Amygdala (tissue), 56 donors: ENCODE results near the gene RASL11B.
A peak's percentile ranks its signal among the peaks of the same experiment; 100 is the strongest.
"Not testable (repeated sequence)": the region's sequence is repeated elsewhere in the genome, so short reads cannot be mapped to it uniquely, and the experiment has no call there.

Experiments
- DNase-seq, 56 donors: peaks; one replicate each; lab custom pipeline; 2025; lab: John Stamatoyannopoulos, UW

Gene RASL11B

GRCh38 chr4:52861879-52862616, at the start of gene RASL11B:
Gene RASL11B, plus strand, starts transcription at chr4:52862317. Its CDS starts 191 bp downstream, at chr4:52862508.
- DNase-seq = peak in 55 of 56 donors; percentile 10 to 86 (median 69)

- DNase-seq = no peak
Measured at GRCh38 chr4:52813546-52813945, 48.6 kb upstream of the RASL11B start.

GRCh38 chr4:52822583-52822971, 39.5 kb upstream of the RASL11B start:
- no peak for DNase-seq

- no peak for DNase-seq
Measured at GRCh38 chr4:52822972-52823701, 39.0 kb upstream of the RASL11B start.

GRCh38 chr4:52823702-52824092, 38.4 kb upstream of the RASL11B start:
- no peak for DNase-seq

GRCh38 chr4:52824270-52824602, 37.9 kb upstream of the RASL11B start:
- DNase-seq = no peak

GRCh38 chr4:52824603-52825459, 37.3 kb upstream of the RASL11B start:
- DNase-seq = no peak

- DNase-seq = no peak
Measured at GRCh38 chr4:52825460-52826090, 36.5 kb upstream of the RASL11B start.

GRCh38 chr4:52833941-52834525, 28.1 kb upstream of the RASL11B start:
- no peak for DNase-seq

GRCh38 chr4:52834641-52835456, 27.3 kb upstream of the RASL11B start:
- DNase-seq = not testable (repeated sequence)

GRCh38 chr4:52836120-52836519, 26.0 kb upstream of the RASL11B start:
- no peak for DNase-seq

- no peak for DNase-seq
Measured at GRCh38 chr4:52836678-52837077, 25.4 kb upstream of the RASL11B start.

GRCh38 chr4:52837716-52838558, 24.2 kb upstream of the RASL11B start:
- no peak for DNase-seq

GRCh38 chr4:52838729-52839586, 23.2 kb upstream of the RASL11B start:
- no peak for DNase-seq

GRCh38 chr4:52840531-52841370, 21.4 kb upstream of the RASL11B start:
- no peak for DNase-seq

- DNase-seq = peak in 22 of 56 donors; percentile 6 to 57 (median 34)
Measured at GRCh38 chr4:52841682-52842456, 20.2 kb upstream of the RASL11B start.
